Testis (tissue), 2 donors: Measurements from ENCODE around the gene PRSS35.

Experiments
- POLR2A ChIP-seq: fragments of 450-650 bp; IDR thresholded peaks from one replicate; pipeline ENCODE4 v1.6.1; 2017; ENCODE audit warnings: antibody characterized with exemption, mild to moderate bottlenecking, moderate library complexity
- TF ChIP-seq, protein P1 (sequence below), 3 experiments: fragments of 450-650 bp in 2 of 3; fragments of 200-600 bp in 1 of 3; sonication (generic) in 1 of 3; IDR thresholded peaks; one replicate each; pipeline ENCODE4 v1.5.1; 2016 to 2019; ENCODE audit warnings: antibody characterized with exemption in 3 of 3, mild to moderate bottlenecking in 2 of 3, moderate library complexity in 1 of 3

DNA sequence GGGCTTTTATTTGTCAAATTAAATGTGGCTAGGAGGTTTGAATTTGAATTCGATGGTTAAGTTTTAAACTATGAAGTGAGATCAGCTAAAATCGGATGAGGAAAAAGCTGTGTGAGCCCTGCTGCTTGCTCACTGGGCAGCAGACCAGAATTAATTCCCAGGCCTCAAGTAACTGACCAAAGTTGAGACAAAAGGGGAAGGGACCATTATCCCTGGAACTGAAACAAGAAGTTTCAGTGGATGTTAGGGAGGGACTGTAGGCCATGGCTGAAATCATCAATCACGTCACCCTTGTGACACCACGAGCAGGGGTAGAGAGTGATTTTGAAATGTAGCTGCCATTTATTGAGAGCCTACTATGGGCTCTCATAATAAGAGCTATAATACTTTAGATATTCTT, 7.0 kb upstream of the PRSS35 start:
- TF ChIP-seq, protein P1, sequence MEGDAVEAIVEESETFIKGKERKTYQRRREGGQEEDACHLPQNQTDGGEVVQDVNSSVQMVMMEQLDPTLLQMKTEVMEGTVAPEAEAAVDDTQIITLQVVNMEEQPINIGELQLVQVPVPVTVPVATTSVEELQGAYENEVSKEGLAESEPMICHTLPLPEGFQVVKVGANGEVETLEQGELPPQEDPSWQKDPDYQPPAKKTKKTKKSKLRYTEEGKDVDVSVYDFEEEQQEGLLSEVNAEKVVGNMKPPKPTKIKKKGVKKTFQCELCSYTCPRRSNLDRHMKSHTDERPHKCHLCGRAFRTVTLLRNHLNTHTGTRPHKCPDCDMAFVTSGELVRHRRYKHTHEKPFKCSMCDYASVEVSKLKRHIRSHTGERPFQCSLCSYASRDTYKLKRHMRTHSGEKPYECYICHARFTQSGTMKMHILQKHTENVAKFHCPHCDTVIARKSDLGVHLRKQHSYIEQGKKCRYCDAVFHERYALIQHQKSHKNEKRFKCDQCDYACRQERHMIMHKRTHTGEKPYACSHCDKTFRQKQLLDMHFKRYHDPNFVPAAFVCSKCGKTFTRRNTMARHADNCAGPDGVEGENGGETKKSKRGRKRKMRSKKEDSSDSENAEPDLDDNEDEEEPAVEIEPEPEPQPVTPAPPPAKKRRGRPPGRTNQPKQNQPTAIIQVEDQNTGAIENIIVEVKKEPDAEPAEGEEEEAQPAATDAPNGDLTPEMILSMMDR (IDR thresholded peaks at IDR 0.05), result no peak
- TF ChIP-seq POLR2A, result no peak
